T-helper 17 cell (primary cell): ENCODE measurements around the gene SIGLEC14. TPM values are rescaled to one million over a fixed set of nuclear protein-coding genes. Genes with fewer than 3 reads are reported as not detected.
"Not testable (repeated sequence)": the region's sequence is repeated elsewhere in the genome, so short reads cannot be mapped to it uniquely, and the experiment has no call there.

Experiments used
- ATAC-seq: fragments of 150-1000 bp; cut with Tn5 transposase; 2 replicates; pipeline ENCODE4 v1.10.0; 2021; ENCODE audit warnings: mild to moderate bottlenecking, moderate library complexity
- DNase-seq, 3 donors: peaks; one replicate each; pipeline versions ENCODE4 v3.0.0 to v3.0.0-alpha.2; 2020 to 2021
- H3K9me3 ChIP-seq: one replicate; pipeline ENCODE4 v1.7.0; 2013; ENCODE audit warnings: low read length, mild to moderate bottlenecking; ENCODE audit not compliant: control insufficient read depth, poor library complexity, severe bottlenecking
- H3K27ac Mint-ChIP-seq: one replicate; pipeline ENCODE4 v1.8.0; 2022; ENCODE audit warnings: mild to moderate bottlenecking, moderate library complexity, mixed read lengths
- H3K27me3 Mint-ChIP-seq: one replicate; pipeline ENCODE4 v1.8.0; 2022; ENCODE audit warnings: mixed read lengths
- H3K36me3 Mint-ChIP-seq: one replicate; pipeline ENCODE4 v1.8.0; 2022; ENCODE audit warnings: low read depth, mixed read lengths
- H3K4me1 Mint-ChIP-seq: one replicate; pipeline ENCODE4 v1.8.0; 2022; ENCODE audit warnings: mild to moderate bottlenecking, mixed read lengths
- H3K4me3 Mint-ChIP-seq: one replicate; pipeline ENCODE4 v1.8.0; 2022; ENCODE audit warnings: mild to moderate bottlenecking, moderate library complexity, mixed read lengths
- total RNA-seq, 4 donors: library from RNA in 2 of 4; stranded (reverse) in 2 of 4; gene quantifications; one replicate each; pipeline ENCODE4 v1.2.3 and lab custom pipeline; 2022 to 2026

Gene SIGLEC14
- total RNA-seq, 2 donors from 2014 or later, result 0.86 to 3.3 TPM

DNA sequence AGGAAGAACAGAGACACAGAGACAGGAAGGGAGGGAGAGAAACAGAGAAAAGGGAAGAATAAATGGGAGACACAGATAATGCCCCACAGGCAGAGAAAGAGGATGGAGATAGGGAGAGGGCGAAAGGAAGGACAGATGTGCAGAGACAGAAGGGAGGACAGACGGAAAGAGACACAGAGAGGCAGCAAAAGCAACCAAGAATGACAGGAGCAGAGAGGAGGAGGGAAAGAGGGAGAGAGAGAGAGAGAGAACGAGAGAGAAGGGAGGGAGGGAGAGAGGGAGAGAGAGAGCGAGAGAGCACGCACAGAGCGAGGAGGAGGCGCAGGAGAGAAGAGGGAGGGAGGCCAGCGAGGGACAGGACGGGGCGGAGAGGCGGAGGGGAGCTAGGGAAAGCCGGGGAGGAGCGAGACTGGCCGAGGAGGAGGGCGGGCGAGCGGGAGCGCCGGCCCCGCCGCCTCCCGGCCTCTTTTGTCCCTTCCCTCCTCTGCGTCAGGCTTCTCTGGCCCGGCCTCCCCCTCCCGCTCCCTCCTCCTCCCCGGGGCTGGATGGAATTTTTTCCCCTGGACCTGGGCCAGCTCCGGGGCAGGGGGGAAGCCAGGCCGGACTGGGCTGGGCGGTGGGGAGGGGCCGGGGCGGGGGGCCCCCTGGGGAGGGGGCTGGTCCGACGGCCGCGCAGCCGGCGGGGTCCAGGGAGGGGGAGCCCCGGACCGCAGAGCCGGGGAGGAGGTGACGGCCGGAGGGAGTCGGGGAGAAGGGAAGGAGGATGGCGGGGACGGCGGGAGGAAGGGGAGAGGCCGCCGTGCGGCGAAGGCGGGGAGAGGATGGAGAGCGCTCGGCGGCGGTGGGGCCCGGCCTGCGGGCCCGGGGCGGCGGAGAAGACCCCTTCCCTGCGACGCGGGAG is 42.3 kb upstream of the SIGLEC14 start:
- peak overlapping the region; percentile 96 for H3K4me3 Mint-ChIP-seq
- H3K9me3 ChIP-seq, result no peaks in the 10 kb centered on the region
- DNase-seq, result no peak
- peaks cover 12% of the 10 kb centered on the region for H3K36me3 Mint-ChIP-seq
- no peaks in the 10 kb centered on the region for H3K27me3 Mint-ChIP-seq
- peak overlapping the region; percentile 96 for H3K27ac Mint-ChIP-seq
- peaks cover 38% of the 10 kb centered on the region for H3K4me1 Mint-ChIP-seq
- ATAC-seq, result no peak

DNA sequence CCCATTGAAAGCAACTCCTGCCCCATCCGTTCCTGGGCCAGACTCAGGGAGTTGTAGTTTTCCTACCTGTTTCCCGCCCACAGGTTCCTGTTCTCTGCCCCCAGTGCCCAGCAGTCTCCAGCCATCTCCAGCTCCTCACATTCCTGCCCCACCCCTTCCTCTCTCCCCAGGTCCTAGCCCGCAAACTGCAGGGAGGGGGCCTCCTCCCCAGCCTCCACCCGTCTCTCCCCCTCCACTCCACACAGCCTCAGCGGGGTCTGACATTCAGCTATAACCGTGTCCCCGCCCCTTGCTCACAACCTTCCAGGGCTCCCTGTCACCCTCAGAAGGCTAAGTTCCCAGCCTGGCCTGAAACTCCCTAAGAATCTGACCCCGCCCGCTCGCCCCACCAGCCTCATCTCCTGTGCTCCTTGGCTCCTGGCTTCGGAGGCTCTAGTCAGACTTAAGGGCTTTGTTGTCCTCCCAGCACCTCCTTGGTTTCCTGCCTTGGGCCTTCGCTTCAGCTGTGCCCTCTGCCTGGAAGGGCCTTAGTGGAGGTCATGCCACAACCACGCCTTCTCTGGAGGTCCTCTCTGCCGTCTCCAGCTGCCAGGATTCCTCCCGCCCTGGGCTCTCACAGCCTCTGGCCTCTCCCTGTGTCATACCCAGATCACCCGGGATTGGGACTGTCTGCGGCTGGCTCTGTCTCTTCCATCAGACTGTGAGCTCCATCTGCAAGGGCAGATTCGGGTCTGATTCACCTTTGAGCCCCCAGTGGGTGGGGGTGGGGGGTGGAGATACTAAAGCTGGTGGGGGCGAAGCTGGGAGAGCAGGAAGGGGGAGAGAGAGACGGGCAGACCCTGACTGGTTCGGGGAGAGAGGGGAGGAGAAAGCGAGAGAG is 41.4 kb upstream of the SIGLEC14 start:
- no peaks in the 10 kb centered on the region for H3K9me3 ChIP-seq
- peaks cover 6% of the 10 kb centered on the region for H3K36me3 Mint-ChIP-seq
- H3K4me3 Mint-ChIP-seq, result peak overlapping the region; percentile 95
- ATAC-seq (no peak), DNase-seq (no peak)
- peak overlapping the region; percentile 96 for H3K27ac Mint-ChIP-seq
- H3K27me3 Mint-ChIP-seq, result no peaks in the 10 kb centered on the region
- peaks cover 30% of the 10 kb centered on the region for H3K4me1 Mint-ChIP-seq

DNA sequence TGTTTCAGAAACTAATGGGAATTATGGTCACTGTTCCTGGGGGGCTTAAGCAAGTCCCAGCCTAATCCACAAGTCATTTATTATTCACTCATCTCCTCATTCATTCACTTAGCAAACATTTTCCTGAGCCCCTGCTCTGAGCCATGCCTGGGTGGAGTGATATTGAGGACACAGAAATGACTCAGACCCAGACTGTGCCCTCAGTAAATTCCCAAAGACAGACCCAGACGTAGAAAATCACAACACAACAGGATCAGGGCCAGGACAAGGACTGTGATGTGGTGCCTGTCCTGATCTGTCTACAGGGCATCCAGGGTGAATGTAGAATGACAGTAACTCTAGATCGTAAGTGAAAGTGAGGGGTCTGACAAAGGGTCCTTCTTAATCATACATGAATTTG is 39.5 kb upstream of the SIGLEC14 start:
- Mint-ChIP-seq H3K27ac (no peak overlapping the region), H3K4me1 (peaks cover 18% of the 10 kb centered on the region), H3K27me3 (no peaks in the 10 kb centered on the region), H3K36me3 (peaks cover 4% of the 10 kb centered on the region), H3K4me3 (no peak overlapping the region)
- H3K9me3 ChIP-seq, result no peaks in the 10 kb centered on the region
- ATAC-seq (no peak), DNase-seq (no peak)

DNA sequence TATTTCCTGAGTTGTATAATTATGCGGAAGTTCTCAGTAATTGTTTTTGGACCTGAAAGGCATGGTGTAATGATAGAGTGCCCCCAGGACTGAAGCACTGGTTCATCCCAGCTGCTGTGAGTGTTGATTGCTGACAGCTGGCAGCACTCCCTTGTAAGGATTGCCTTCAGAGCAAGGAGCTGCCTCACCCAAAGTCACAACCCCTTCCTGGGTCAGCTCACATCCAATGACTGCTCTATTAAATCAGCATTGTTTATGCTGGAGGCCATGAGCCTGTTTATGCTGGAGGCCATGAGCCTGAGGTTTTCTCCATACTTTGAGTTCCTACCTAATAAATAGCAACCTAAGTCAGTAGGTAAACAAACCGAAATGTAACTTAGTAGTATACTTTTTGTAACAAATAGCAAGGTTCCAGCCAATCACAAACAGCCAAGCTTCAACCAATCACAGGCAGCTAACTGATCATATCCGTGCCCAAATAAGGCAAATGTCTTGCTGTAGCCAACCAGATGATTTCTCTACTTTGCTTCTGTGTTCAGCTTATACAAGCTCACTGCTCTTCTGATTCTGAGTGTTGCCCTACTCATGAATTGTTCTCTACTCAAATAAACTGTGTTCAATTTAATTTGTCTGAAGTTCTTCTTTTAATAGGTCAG is 34.8 kb upstream of the SIGLEC14 start:
- H3K27me3 Mint-ChIP-seq, result no peaks in the 10 kb centered on the region
- H3K4me3 Mint-ChIP-seq, result no peak overlapping the region
- DNase-seq (no peak), ATAC-seq (no peak)
- no peak overlapping the region for H3K27ac Mint-ChIP-seq
- peaks cover 3% of the 10 kb centered on the region for H3K4me1 Mint-ChIP-seq
- no peaks in the 10 kb centered on the region for H3K9me3 ChIP-seq
- no peaks in the 10 kb centered on the region for H3K36me3 Mint-ChIP-seq

DNA sequence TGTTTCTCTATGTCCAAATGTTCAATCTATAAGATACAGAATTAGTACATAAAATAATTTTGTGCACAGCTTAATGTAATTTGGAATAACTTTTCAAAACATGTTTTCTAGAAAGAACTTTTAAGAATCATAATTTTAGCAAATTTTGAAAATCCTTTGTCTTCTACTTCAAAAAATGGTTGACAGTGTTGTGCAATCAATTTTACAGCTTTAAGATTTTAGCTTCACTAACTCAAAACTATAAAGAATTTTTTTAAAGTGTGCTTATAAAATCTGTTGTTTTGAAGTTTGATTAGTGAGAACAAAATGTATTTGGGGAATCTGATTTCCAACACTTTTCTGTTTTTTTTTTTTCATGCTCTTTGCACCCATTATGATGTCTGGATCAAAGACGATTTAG is 33.8 kb upstream of the SIGLEC14 start:
- H3K36me3 Mint-ChIP-seq, result no peaks in the 10 kb centered on the region
- no peaks in the 10 kb centered on the region for H3K27me3 Mint-ChIP-seq
- no peak overlapping the region for H3K27ac Mint-ChIP-seq
- H3K9me3 ChIP-seq, result no peaks in the 10 kb centered on the region
- no peak overlapping the region for H3K4me3 Mint-ChIP-seq
- ATAC-seq (no peak), DNase-seq (no peak)
- H3K4me1 Mint-ChIP-seq, result peaks cover 6% of the 10 kb centered on the region

DNA sequence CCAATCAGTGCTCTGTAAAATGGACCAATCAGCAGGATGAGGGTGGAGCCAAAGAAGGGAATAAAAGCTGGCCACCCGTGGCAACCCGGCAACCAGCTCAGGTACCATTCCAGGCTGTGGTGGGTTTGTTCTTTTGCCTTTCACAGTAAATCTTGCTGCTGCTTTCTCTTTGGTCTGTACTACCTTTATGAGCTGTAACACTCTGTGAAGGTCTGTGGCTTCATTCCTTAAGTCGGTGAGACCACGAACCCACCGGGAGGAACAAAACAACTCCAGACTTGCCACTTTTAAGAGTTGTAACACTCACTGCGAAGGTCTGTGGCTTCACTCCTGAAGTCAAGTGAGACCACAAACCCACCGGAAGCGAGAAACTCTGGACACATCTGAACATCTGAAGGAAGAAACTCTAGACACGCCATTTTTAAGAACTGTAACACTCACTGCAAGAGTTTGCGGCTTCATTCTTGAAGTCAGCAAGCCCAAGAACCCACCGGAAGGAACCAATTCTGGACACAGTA is 30.0 kb upstream of the SIGLEC14 start:
- Mint-ChIP-seq H3K27me3 (no peaks in the 10 kb centered on the region), H3K27ac (no peak overlapping the region), H3K4me1 (peaks cover 6% of the 10 kb centered on the region), H3K4me3 (peak overlapping the region; percentile 34), H3K36me3 (no peaks in the 10 kb centered on the region)
- DNase-seq (no peak), ATAC-seq (peak; percentile 80)
- no peaks in the 10 kb centered on the region for H3K9me3 ChIP-seq

DNA sequence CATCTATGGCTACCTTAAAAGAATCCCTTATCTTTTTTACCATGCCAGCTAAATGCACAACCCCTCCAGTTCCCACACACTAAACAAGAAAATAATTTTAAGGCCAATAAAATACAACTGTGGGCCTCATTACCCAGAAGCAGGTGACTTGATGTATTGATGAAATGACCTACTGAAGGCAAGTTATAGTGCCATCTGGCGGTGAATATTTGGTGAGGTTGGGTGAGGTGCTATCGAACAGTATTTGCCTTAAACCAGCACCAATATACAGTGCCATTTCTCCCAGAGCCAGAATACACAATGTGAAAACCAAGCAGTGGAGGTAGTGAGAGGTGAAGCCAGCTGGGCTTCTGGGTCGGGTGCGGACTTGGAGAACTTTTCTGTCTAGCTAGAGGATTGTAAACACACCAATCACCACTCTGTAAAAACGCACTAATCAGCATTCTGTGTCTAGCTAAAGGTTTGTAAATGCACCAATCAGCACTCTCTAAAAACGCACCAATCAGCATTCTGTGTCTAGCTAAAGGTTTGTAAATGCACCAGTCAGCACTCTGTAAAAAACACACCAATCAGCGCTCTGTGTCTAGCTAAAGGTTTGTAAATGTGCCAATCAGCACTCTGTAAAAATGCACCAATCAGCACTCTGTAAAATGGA is 29.4 kb upstream of the SIGLEC14 start:
- H3K27ac Mint-ChIP-seq, result not testable (repeated sequence)

DNA sequence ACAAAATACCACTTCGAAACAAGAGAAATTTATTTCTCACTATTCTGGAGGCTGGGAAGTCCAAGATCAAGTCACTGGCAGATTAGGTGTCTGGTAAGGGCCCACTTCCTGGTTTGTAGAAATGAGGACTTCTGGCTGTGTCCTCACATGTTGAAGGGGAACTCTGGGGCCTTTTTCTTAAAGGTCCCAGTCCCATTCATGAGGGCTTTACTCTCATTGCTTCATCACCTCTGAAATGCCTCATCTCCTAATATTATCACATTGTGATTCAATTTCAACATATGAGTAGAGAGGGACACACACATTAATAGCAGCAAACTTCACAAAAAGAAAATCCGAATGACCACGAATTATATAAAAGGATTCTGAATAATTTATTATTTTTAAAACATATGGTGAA is 21.6 kb upstream of the SIGLEC14 start:
- no peak overlapping the region for H3K27ac Mint-ChIP-seq
- H3K9me3 ChIP-seq, result no peaks in the 10 kb centered on the region
- peaks cover 28% of the 10 kb centered on the region for H3K27me3 Mint-ChIP-seq
- no peak overlapping the region for H3K4me3 Mint-ChIP-seq
- DNase-seq (no peak), ATAC-seq (no peak)
- H3K36me3 Mint-ChIP-seq, result peaks cover 3% of the 10 kb centered on the region
- H3K4me1 Mint-ChIP-seq, result no peaks in the 10 kb centered on the region

More for the DNA sequence above, 29.4 kb upstream of the SIGLEC14 start:
- H3K27me3 Mint-ChIP-seq, H3K9me3 ChIP-seq, H3K4me1 Mint-ChIP-seq, DNase-seq, H3K36me3 Mint-ChIP-seq, H3K4me3 Mint-ChIP-seq: not testable (repeated sequence)
- peak; percentile 50 for ATAC-seq

DNA sequence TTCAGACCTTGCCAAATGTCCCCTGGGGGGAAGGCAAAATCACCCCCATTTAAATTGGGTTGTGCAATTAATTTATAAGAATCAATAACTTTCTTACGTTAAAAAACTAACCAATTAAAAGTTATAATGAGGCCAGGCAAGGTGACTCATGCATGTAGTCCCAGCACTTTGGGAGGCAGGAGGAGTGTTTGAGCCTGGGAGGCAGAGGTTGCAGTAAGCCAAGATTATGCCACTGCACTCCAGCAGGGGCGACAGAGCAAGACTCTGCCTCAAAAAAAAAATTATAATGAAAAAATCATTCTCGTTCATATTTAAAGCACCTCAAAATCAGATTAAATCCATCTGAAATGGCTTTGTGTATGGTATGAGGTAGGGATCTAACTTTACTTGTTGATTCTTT is 18.4 kb upstream of the SIGLEC14 start:
- ATAC-seq (no peak), DNase-seq (no peak)
- H3K27me3 Mint-ChIP-seq, result peaks cover 47% of the 10 kb centered on the region
- H3K27ac Mint-ChIP-seq, result no peak overlapping the region
- H3K4me1 Mint-ChIP-seq, result peaks cover 3% of the 10 kb centered on the region
- peaks cover 6% of the 10 kb centered on the region for H3K36me3 Mint-ChIP-seq
- no peaks in the 10 kb centered on the region for H3K9me3 ChIP-seq
- no peak overlapping the region for H3K4me3 Mint-ChIP-seq

DNA sequence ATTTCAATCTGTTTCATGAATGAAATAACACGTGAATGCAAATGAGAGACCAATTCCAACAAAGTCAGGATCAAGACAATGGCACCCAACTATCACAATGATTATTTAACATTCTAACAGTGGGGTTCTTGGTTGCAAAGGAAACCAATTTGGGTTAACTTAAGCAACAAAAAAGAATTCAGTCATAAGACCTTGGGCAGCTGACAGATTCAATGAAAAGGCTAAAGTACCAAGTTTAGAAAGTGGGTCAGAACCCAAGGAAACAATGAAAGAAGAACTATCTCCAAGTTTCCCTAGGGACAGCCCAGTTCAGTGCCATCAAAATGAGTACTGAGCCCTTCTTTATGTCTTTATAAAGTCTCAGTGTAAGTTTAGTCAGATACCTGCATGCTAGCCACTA is 17.5 kb upstream of the SIGLEC14 start:
- ATAC-seq, result no peak
- no peaks in the 10 kb centered on the region for H3K9me3 ChIP-seq
- DNase-seq, result no peak
- H3K27ac Mint-ChIP-seq, result no peak overlapping the region
- H3K4me3 Mint-ChIP-seq, result no peak overlapping the region
- H3K36me3 Mint-ChIP-seq, result peaks cover 6% of the 10 kb centered on the region
- H3K27me3 Mint-ChIP-seq, result peaks cover 47% of the 10 kb centered on the region
- H3K4me1 Mint-ChIP-seq, result peaks cover 4% of the 10 kb centered on the region

DNA sequence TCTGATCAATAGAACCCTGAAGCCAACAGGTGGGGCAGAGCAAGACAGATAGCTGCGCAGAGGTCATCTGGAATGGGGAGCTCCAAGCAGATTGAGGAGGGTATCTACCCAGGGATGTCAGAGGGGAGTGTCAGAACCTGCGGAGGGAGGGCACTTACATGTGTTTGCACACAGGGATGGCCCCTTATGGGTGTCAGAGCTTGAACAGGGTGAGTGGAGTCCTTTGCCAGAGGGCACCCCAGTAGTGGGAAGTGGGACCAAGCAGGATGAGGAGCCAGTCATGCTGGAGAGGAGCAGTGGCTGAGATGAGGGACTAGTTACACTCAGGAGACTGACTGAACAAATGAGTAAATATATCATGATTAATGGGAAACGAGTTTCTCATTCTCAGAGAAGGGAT is 17.0 kb upstream of the SIGLEC14 start:
- H3K4me1 Mint-ChIP-seq, result peaks cover 4% of the 10 kb centered on the region
- H3K36me3 Mint-ChIP-seq, result peaks cover 6% of the 10 kb centered on the region
- no peaks in the 10 kb centered on the region for H3K9me3 ChIP-seq
- H3K27me3 Mint-ChIP-seq, result peaks cover 45% of the 10 kb centered on the region
- no peak overlapping the region for H3K27ac Mint-ChIP-seq
- DNase-seq (no peak), ATAC-seq (no peak)
- H3K4me3 Mint-ChIP-seq, result no peak overlapping the region

DNA sequence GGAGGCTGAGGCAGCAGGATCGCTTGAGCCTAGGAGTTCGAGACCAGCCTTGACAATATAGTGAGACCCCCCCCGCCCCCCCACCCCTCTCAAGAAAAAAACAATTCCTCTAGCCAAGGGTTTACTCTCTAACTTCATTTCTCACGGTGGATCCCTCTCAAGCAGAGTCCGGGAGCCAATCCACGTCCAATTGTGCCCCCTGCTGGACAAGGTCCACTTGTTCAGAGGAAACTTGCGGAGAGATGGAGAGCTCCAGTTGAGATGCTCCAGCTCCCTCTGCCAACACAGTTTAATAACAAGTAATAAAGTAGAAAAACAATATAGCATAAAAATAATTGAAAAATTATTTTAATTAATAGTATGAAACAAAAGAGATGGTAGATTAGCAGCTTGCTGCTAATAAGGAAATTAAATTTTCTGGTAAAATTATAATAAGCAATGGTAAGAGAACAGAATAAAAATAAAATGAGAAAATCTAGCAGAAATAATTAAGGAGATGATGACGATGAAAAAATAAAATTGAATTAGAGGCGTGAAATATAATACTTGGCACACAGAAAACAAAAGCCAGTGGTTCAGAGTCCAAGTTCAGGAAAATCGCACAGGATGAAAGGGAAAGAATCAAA is 14.5 kb upstream of the SIGLEC14 start:
- no peak overlapping the region for H3K4me3 Mint-ChIP-seq
- no peaks in the 10 kb centered on the region for H3K9me3 ChIP-seq
- H3K4me1 Mint-ChIP-seq, result peaks cover 12% of the 10 kb centered on the region
- ATAC-seq, result no peak
- DNase-seq, result peak in 2 of 3 donors; percentile 12 to 14
- H3K27ac Mint-ChIP-seq, result no peak overlapping the region
- peaks cover 9% of the 10 kb centered on the region for H3K36me3 Mint-ChIP-seq
- peaks cover 38% of the 10 kb centered on the region for H3K27me3 Mint-ChIP-seq
